ENCODE measurements around the gene MRGPRD.

Gene MRGPRD

DNA sequence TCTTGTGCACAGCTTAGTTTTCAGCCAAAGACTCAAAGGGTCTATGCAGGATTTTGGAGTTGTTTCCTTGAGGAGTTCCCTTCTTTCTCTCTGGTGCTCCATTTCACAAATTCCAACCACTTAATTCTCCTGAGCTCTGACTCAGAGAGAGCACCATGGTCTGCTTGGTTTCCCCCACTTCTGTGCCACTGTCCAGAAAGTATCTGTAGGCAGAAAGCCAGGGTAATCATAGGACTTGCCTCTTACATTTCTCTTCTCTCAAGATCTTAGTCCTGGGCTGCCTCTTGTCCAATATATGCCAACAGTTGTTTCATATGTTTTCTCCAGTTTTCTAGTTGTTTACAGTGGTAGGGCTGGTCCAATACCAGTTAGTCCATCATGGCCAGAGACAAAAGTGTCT is 6.4 kb upstream of the MRGPRD start:
- FAIRE-seq = no peak
- TF ChIP-seq SPI1 (IDR thresholded peaks at IDR 0.05; ENCODE audit: low read depth, low read length) (no peak), POLR2AphosphoS5 (IDR thresholded peaks at IDR 0.05; ENCODE audit: low read depth, low read length) (no peak), POU2F2 (IDR thresholded peaks at IDR 0.05; ENCODE audit: low read depth, low read length) (no peak), TAF1 (IDR thresholded peaks at IDR 0.05; ENCODE audit: low read depth, low read length) (no peak), POLR2A (IDR thresholded peaks at IDR 0.05; ENCODE audit: low read depth, low read length) (no peak), PAX5 (IDR thresholded peaks at IDR 0.05; ENCODE audit: insufficient read depth, low read length, severe bottlenecking) (no peak)
- no peak for DNase-seq (ENCODE audit: insufficient read length, low spot score)

DNA sequence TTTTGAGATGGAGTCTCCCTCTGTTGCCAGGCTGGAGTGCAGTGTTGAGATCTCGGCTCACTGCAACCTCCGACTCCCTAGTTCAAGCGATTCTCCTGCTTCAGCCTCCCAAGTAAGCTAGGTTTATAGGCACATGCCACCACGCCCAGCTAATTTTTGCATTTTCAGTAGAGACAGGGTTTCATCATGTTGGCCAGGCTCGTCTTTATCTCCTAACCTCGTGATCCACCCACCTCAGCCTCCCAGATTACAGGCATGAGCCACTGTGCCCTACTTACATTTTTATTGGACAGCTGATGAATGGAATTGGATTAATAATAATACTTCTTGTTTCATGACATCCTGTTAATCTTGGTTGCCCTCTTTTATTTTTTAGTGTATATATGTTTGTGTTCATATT is 3.0 kb upstream of the MRGPRD start:
- DNase-seq (ENCODE audit: insufficient read length, low spot score) = no peak
- no peak for FAIRE-seq
- TF ChIP-seq SPI1 (IDR thresholded peaks at IDR 0.05; ENCODE audit: low read depth, low read length) (no peak), POLR2A (IDR thresholded peaks at IDR 0.05; ENCODE audit: low read depth, low read length) (no peak), TAF1 (IDR thresholded peaks at IDR 0.05; ENCODE audit: low read depth, low read length) (no peak), PAX5 (IDR thresholded peaks at IDR 0.05; ENCODE audit: insufficient read depth, low read length, severe bottlenecking) (no peak), POU2F2 (IDR thresholded peaks at IDR 0.05; ENCODE audit: low read depth, low read length) (no peak), POLR2AphosphoS5 (IDR thresholded peaks at IDR 0.05; ENCODE audit: low read depth, low read length) (no peak)

DNA sequence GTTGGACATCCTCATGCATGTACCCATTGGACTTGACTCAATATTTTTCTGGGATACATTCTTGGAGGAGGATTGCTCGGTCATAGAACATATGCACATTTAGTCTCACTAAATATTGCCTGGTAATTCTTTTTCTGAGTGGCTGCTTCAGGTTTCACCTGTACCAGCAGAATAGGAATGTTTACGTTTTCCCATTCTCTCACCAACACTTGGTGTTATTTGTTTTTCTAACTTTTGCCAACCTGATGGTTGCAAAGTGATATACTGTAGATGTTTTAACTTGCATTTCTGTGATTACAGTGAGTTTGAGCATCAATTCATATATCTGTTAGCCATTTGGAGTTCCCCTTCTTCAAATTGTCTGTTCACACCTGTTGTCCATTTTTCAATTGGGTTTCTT is 1.3 kb upstream of the MRGPRD start:
- no peak for DNase-seq (ENCODE audit: insufficient read length, low spot score)
- TF ChIP-seq POU2F2 (IDR thresholded peaks at IDR 0.05; ENCODE audit: low read depth, low read length) = no peak
- TF ChIP-seq TAF1 (IDR thresholded peaks at IDR 0.05; ENCODE audit: low read depth, low read length) = no peak
- no peak for TF ChIP-seq SPI1 (IDR thresholded peaks at IDR 0.05; ENCODE audit: low read depth, low read length)
- no peak for FAIRE-seq

DNA sequence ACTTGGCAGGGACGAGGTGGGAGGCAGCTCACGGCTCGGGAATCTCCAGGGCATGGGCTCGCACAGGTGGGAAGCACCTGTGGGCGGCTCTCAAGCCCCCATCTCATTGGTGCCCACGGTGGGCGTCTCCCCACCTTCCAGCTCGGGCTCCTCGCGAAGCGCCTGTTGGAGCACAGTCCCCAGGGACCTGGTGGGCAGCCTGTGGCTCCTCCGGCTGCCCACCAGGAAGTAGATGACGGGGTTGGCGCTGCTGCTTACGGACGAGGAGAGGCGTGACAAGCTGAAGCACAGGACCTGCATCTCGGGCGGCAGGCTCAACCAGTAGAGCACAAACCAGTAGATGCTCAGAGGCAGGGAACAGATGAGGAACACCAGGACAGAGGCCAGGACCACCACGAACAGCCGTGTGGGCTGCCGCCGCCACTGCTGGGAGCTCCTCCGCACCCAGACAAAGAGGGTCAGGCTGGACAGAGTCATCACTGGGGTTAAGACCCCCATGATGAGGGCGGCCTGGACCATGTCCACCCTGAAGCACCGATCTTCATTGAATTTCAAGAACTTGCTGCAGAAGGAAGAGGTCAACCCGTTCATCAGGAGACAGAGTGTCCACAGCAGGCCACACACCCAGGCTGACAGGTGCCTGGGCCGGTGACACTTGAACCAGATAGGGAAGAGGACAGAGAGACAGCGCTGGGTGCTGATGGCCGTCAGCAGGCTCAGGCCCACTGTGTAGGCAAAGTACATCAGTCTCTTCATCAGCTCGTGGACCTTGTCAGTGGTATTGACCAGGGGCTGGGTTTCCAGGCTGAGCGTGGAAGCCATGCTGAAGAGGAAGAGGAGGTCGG is 633 bp downstream of the MRGPRD start:
- DNase-seq (ENCODE audit: insufficient read length, low spot score) = no peak
- FAIRE-seq = no peak
- no peak for TF ChIP-seq TAF1 (IDR thresholded peaks at IDR 0.05; ENCODE audit: low read depth, low read length)
- TF ChIP-seq POLR2AphosphoS5 (IDR thresholded peaks at IDR 0.05; ENCODE audit: low read depth, low read length) = no peak
- TF ChIP-seq SPI1 (IDR thresholded peaks at IDR 0.05; ENCODE audit: low read depth, low read length) = no peak
- TF ChIP-seq POU2F2 (IDR thresholded peaks at IDR 0.05; ENCODE audit: low read depth, low read length) = no peak
- TF ChIP-seq PAX5 (IDR thresholded peaks at IDR 0.05; ENCODE audit: insufficient read depth, low read length, severe bottlenecking) = no peak
- no peak for TF ChIP-seq POLR2A (IDR thresholded peaks at IDR 0.05; ENCODE audit: low read depth, low read length)

DNA sequence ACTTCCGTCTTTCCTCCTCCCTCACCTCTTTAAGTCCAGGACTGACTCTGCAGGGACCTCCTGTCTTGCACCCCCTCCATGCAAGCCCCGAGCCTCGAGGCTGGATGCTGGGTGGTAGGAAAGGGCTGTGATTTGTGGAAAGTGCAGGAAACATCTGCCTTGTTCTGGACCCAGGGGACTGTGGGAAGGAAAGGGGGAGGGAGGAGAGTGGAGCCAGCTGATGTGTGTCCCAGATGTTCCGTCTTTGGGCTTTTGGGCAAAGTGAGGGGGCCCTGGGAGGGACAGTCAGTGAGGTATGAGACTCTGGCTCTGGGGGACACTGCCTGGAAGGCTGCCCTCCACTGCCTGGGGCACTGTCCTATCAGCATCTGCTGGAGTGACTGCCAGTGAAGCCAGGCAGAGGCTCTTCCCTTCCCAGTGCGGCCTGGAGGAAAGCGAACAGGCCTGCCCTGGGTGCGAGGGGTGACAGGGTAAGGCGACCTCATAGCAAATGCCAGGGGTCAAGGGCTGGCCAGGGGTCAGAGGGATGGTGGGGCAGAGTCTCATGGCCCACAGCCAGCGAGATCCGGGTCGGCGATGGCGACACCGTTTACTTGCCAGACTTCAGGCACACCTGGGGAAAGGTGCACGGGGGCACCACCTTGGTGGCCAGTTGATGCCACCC is 1.7 kb downstream of the MRGPRD start:
- FAIRE-seq (no peak), DNase-seq (ENCODE audit: insufficient read length, low spot score) (no peak)
- TF ChIP-seq TAF1 (IDR thresholded peaks at IDR 0.05; ENCODE audit: low read depth, low read length) = no peak
- no peak for TF ChIP-seq PAX5 (IDR thresholded peaks at IDR 0.05; ENCODE audit: insufficient read depth, low read length, severe bottlenecking)
- no peak for TF ChIP-seq POLR2AphosphoS5 (IDR thresholded peaks at IDR 0.05; ENCODE audit: low read depth, low read length)
- no peak for TF ChIP-seq POLR2A (IDR thresholded peaks at IDR 0.05; ENCODE audit: low read depth, low read length)
- no peak for TF ChIP-seq POU2F2 (IDR thresholded peaks at IDR 0.05; ENCODE audit: low read depth, low read length)
- no peak for TF ChIP-seq SPI1 (IDR thresholded peaks at IDR 0.05; ENCODE audit: low read depth, low read length)

DNA sequence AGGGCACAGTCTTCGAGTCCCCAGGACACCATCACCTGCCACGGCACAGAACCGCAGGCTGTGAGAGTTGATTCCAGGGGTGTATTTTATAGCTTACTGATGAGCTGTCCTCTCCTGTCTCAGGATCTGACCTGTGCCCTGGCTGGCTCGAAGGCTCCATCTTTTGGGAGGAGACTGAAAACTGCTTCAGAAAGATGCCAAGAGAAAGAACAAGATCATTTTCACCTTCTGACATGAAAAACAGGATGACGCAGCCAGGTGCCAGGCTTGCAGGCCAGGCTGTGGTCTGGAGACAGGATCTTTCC is 2.2 kb downstream of the MRGPRD start:
- DNase-seq (ENCODE audit: insufficient read length, low spot score) = no peak
- FAIRE-seq = no peak
- no peak for TF ChIP-seq SPI1 (IDR thresholded peaks at IDR 0.05; ENCODE audit: low read depth, low read length)
- no peak for TF ChIP-seq TAF1 (IDR thresholded peaks at IDR 0.05; ENCODE audit: low read depth, low read length)
- no peak for TF ChIP-seq POU2F2 (IDR thresholded peaks at IDR 0.05; ENCODE audit: low read depth, low read length)
- TF ChIP-seq POLR2AphosphoS5 (IDR thresholded peaks at IDR 0.05; ENCODE audit: low read depth, low read length) = no peak
- no peak for TF ChIP-seq PAX5 (IDR thresholded peaks at IDR 0.05; ENCODE audit: insufficient read depth, low read length, severe bottlenecking)
- no peak for TF ChIP-seq POLR2A (IDR thresholded peaks at IDR 0.05; ENCODE audit: low read depth, low read length)

DNA sequence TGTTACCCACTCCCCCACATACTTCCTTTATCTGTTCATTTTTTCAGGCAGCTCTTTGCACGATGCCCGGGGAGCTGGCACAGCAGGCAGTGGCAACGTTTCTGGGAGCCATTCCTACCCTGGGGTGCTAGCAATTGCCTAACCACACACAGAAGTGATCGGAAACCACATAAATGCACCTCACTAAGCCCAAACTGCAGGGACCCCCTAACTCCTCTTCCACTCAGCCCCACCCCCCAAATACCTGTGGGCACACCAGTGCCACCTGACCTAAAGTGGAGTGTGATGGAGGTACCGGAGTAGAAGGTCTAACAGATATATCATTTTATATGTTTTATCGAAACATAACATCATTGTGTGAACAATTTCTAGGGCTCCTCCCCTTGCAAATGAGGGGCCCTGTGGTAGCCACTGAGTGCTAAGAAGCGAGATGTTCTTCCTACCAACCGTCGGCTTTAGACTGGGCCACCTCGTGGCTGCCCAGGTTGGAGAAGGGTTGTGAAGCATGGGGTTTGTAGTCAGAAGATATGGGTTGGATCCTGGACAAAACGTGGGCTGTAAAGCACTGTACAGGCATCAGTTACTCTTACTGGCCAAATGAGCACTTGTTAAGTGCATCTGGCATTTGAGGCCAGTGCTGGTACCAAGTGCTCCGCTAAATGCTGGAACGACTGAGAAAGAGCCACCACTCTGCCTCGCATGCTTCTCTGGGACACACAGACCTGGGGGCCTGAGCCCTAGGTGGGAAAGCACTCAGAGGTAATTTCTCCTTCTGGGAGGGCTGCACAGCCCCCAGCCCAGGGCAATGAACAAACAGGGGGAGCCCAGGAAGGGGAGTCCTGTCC is 2.8 kb downstream of the MRGPRD start:
- FAIRE-seq = no peak
- no peak for TF ChIP-seq PAX5 (IDR thresholded peaks at IDR 0.05; ENCODE audit: insufficient read depth, low read length, severe bottlenecking)
- TF ChIP-seq TAF1 (IDR thresholded peaks at IDR 0.05; ENCODE audit: low read depth, low read length) = no peak
- no peak for TF ChIP-seq POLR2AphosphoS5 (IDR thresholded peaks at IDR 0.05; ENCODE audit: low read depth, low read length)
- TF ChIP-seq POLR2A (IDR thresholded peaks at IDR 0.05; ENCODE audit: low read depth, low read length) = no peak
- TF ChIP-seq POU2F2 (IDR thresholded peaks at IDR 0.05; ENCODE audit: low read depth, low read length) = no peak
- TF ChIP-seq SPI1 (IDR thresholded peaks at IDR 0.05; ENCODE audit: low read depth, low read length) = no peak
- DNase-seq (ENCODE audit: insufficient read length, low spot score) = no peak

DNA sequence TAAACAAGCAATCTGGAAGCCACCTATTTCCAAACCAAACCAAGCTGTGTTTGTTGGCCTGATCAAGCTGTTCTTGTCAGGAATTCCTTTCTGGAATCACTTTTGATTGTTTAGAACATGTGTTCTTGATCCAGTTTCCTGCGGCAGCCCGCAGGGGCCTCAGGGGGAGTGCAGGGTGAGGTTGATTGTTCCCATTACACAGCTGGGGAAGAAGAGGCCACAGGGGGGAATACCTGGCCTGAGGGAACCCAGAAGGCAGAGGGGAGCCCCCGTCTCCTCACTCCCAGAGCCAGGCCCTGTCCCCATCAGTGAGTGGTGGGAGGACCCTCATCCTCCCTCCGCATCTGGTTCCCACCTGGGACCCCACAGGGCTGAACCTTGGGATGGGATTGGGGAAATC is 4.2 kb downstream of the MRGPRD start:
- DNase-seq (ENCODE audit: insufficient read length, low spot score) (no peak), FAIRE-seq (no peak)
- TF ChIP-seq POLR2AphosphoS5 (IDR thresholded peaks at IDR 0.05; ENCODE audit: low read depth, low read length) (no peak), POU2F2 (IDR thresholded peaks at IDR 0.05; ENCODE audit: low read depth, low read length) (no peak), POLR2A (IDR thresholded peaks at IDR 0.05; ENCODE audit: low read depth, low read length) (no peak)

DNA sequence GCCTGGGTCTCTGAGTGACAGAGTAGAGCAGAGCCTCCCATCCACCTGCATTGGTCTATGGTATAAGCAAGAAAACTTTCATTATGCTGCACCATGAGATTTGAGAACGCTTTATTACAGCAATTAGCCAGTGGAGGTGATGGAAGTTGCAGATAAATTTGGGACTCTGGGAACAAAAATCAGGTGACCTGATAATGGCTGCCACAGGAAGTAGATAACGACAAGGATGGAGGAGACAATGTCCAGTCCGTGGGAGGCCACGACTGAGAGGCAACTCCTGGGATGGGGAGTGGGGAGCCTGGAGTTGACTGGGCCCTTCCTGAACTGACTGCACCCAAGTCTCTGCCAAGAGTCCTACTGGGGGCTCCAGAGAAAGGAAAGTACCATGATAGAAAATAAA is 4.7 kb downstream of the MRGPRD start:
- FAIRE-seq (no peak), DNase-seq (ENCODE audit: insufficient read length, low spot score) (no peak)
- no peak for TF ChIP-seq TAF1 (IDR thresholded peaks at IDR 0.05; ENCODE audit: low read depth, low read length)
- TF ChIP-seq POU2F2 (IDR thresholded peaks at IDR 0.05; ENCODE audit: low read depth, low read length) = no peak
- TF ChIP-seq POLR2AphosphoS5 (IDR thresholded peaks at IDR 0.05; ENCODE audit: low read depth, low read length) = no peak
- no peak for TF ChIP-seq POLR2A (IDR thresholded peaks at IDR 0.05; ENCODE audit: low read depth, low read length)
- no peak for TF ChIP-seq SPI1 (IDR thresholded peaks at IDR 0.05; ENCODE audit: low read depth, low read length)
- TF ChIP-seq PAX5 (IDR thresholded peaks at IDR 0.05; ENCODE audit: insufficient read depth, low read length, severe bottlenecking) = no peak
